Thoracic aorta (tissue), 2 donors: ENCODE measurements around the gene DYTN. TPM values are rescaled to one million over a fixed set of nuclear protein-coding genes. Genes with fewer than 3 reads are reported as not detected.

Source experiments
- ATAC-seq: fragments of 150-250 bp; one replicate; pipeline ENCODE4 v1.8.0; 2017; ENCODE audit warnings: low read depth; ENCODE audit not compliant: insufficient number of reproducible peaks, low FRiP score
- DNase-seq: peaks from one replicate; pipeline ENCODE4 v3.0.0-alpha.2; 2020; ENCODE audit warnings: low spot score
- H3K27ac ChIP-seq, 2 donors: fragments of 200-600 bp; sonication (generic); 1 replicate in 1 of 2; 2 replicates in 1 of 2; pipeline ENCODE4 v1.5.1; 2016; ENCODE audit warnings: mild to moderate bottlenecking in 2 of 2, moderate library complexity in 2 of 2
- H3K27me3 ChIP-seq: fragments of 200-600 bp; sonication (generic); replicated peaks from 2 replicates; pipeline ENCODE4 v1.6.0; 2016; ENCODE audit warnings: mild to moderate bottlenecking; ENCODE audit not compliant: insufficient read depth
- H3K36me3 ChIP-seq: fragments of 200-600 bp; sonication (generic); one replicate; pipeline ENCODE4 v1.5.1; 2016
- H3K4me1 ChIP-seq, 2 donors: fragments of 200-600 bp; sonication (generic); 1 replicate in 1 of 2; 2 replicates in 1 of 2; pipeline versions ENCODE4 v1.5.1 to v1.6.0; 2016; ENCODE audit warnings: low read depth in 2 of 2, mild to moderate bottlenecking in 1 of 2; ENCODE audit not compliant: control insufficient read depth in 1 of 2
- H3K4me3 ChIP-seq: fragments of 200-600 bp; sonication (generic); 2 replicates; pipeline ENCODE4 v1.5.1; 2016; ENCODE audit warnings: mild to moderate bottlenecking
- H3K9me3 ChIP-seq: fragments of 200-600 bp; sonication (generic); 2 replicates; pipeline ENCODE4 v1.5.1; 2016
- total RNA-seq, 2 donors: library from RNA; depleted of rRNA; stranded (reverse); fragments of >200 nt; gene quantifications; one replicate each; pipeline versions ENCODE4 v1.1.0 to v1.2.3, GENCODE V29; 2016
- TF ChIP-seq, protein P1 (sequence below): fragments of 200-600 bp; sonication (generic); IDR thresholded peaks from one replicate; pipeline ENCODE4 v1.5.1; 2019; ENCODE audit warnings: antibody characterized with exemption

DYTN gene
- total RNA-seq, 2 donors from 2014 or later, result not detected

DNA sequence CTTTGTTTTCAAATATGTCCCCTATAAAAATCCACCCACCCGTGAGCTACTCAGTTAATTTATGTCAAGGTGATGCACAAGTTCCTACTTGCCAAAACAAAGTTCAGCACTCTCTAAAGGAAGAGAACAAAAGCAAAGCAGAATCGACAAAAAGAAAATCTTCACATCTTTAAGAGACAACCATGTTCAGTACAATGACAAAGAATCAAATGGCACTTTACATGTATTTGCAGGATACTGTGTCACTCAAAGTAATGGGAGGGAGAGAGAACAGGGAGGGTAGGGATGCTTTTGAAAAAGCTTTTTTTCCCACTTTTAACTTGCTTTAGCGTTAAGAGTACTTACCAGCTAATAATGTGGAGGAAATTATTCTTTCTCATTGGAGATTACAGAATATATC lies 115.0 kb downstream of the DYTN start:
- no peaks in the 10 kb centered on the region for H3K27me3 ChIP-seq
- no peak overlapping the region for H3K27ac ChIP-seq
- H3K4me3 ChIP-seq, result no peak overlapping the region
- DNase-seq (no peak), ATAC-seq (no peak)
- no peaks in the 10 kb centered on the region for H3K36me3 ChIP-seq
- TF ChIP-seq, protein P1, sequence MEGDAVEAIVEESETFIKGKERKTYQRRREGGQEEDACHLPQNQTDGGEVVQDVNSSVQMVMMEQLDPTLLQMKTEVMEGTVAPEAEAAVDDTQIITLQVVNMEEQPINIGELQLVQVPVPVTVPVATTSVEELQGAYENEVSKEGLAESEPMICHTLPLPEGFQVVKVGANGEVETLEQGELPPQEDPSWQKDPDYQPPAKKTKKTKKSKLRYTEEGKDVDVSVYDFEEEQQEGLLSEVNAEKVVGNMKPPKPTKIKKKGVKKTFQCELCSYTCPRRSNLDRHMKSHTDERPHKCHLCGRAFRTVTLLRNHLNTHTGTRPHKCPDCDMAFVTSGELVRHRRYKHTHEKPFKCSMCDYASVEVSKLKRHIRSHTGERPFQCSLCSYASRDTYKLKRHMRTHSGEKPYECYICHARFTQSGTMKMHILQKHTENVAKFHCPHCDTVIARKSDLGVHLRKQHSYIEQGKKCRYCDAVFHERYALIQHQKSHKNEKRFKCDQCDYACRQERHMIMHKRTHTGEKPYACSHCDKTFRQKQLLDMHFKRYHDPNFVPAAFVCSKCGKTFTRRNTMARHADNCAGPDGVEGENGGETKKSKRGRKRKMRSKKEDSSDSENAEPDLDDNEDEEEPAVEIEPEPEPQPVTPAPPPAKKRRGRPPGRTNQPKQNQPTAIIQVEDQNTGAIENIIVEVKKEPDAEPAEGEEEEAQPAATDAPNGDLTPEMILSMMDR, result no peak
- no peaks in the 10 kb centered on the region for H3K4me1 ChIP-seq
- H3K9me3 ChIP-seq, result no peaks in the 10 kb centered on the region

Other genes with a start within 250 kb of the DYTN start
- gene FAM237A, start 75.9 kb downstream of the DYTN start, total RNA-seq, result not detected
- 1 to 10 TPM in 1 of 2 donors, not detected in 1; 1.4 TPM for gene MDH1B, start 46.9 kb upstream of the DYTN start, total RNA-seq
- 10 to 100 TPM; 21.9 to 32.6 TPM for gene FASTKD2, start 47.2 kb upstream of the DYTN start, total RNA-seq
- 1 to 10 TPM in 1 of 2 donors, not detected in 1; 3.0 TPM for gene CPO, start 221.1 kb upstream of the DYTN start, total RNA-seq